GM21447 (cell line): ENCODE measurements around the gene FFAR4.

Source experiments
- ATAC-seq: cut with Tn5 transposase; IDR thresholded peaks from one replicate; pipeline ENCODE4 v1.9.1; 2021; ENCODE audit not compliant: unreplicated experiment

The FFAR4 gene

GRCh38 chr10:93570383-93570782, 3.9 kb downstream of the FFAR4 start:
- ATAC-seq: no peak

DNA sequence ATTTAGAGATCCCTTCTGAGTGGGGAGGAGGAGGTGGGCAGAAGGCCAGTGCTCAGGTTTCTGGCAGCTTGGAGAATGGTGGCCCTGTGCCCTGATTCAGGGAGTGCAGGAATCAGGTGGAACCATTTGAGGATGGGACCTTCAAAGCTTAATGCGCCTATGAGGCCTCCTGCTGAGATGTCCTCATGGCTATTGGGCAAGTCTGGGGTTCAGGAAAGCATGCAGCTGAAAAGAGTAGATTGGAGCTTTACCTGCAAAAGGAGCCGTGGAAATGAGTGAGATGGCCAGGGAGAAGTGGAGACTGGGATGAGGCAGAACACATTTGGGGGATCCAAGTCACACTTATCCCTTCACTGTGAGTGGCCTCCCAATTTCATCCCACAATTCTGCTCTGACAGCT, 6.1 kb downstream of the FFAR4 start:
- ATAC-seq: no peak

DNA sequence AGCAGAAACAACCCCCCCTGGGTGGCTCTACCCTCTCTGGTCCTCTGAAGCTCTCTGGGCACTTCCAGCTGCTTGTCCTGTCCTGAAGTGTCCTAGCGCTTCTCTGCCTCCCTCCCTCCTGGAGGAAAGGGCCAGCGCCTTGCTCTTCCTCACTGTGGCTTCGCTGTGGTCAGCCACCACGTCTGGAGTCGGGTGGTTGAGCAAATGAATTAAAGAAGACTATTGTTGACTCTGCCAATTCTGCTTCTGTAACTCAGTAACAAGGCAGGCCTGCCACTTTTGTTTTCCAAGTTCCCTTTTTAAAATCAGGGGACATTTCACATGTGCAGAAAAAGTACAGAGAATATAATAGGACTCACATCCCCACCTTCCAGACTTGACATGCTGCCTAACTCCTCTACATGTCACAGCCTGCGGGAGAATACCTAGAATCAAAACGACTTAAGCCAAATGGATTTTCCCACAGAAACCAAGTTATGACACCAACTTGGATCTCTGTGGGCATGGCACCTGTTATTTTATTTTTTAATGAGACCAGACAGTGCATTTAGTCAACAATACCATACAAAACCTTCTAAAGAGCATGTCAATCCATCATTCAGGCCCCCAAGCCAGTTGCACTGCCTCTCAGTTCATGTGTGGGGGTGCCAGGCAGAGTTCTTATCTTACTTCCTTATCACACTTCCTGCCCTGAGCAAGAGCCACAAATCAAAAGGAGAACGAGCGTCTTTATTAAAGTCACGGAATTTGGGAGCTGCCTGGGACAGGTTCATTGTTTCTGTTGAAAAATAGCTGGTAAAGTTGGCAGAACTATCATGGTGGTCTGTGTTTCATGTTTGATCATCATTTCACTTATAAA, 6.8 kb downstream of the FFAR4 start:
- no peak for ATAC-seq

DNA sequence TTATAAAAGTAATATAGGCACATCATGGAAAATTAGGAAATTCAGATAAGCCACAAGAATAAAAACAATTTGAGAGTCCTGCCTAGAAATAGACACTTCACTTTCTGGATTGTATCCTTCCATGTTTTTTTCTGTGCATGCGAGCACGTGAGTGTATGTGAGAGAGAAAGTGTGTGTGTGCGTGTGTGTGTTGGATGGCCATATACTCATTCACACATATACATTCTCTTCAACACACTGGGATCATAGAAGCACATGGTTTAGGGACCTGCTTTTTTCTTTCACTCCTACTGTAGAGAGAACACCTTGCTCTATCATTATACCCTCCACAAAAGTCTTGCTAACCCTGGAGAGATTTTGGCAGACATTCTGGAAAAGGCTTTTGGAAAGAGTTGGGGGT, 7.5 kb downstream of the FFAR4 start:
- no peak for ATAC-seq

DNA sequence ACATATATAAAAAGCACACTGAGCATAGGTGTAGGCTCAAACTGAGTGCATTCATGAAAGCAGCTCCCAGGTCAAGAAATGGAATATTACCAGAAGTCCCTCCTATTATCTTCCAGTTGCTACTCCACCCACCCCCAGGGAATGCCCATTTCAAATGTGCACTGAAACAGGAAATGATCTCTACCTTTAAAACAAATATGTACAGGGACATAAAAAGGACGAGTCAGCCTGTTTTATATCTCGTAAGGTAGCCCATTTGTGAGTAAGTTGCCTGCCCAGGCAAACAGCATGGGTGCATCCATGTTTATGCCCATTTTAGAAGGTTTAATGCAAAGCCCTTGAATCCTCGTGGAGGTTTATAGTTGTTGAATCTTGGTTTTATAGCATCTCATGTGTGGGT, 10.4 kb downstream of the FFAR4 start:
- no peak for ATAC-seq

- ATAC-seq: no peak
Observed at GRCh38 chr10:93577565-93577964, 11.1 kb downstream of the FFAR4 start.

DNA sequence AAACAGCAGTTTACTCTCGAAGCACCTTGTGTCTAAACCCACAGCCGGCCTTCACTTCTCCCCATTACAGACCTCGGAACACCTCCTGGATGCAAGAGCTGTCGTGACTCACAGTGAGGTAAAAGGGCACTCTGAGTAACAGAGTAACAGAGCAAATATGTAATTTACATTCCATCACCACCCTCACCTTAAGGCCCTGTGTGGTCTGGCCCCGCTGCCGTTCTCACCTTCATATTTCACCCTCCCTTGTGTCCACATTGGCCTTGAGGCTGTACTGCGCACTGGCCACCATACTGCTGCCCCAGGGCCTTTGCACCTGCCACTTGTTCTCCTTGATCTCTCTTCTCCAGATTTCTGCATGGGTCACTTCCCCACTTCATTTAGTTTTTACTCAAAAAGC, 12.6 kb downstream of the FFAR4 start:
- no peak for ATAC-seq

GRCh38 chr10:93579985-93580711, 13.7 kb downstream of the FFAR4 start:
- ATAC-seq: no peak

GRCh38 chr10:93580828-93581227, 14.4 kb downstream of the FFAR4 start:
- ATAC-seq: no peak

DNA sequence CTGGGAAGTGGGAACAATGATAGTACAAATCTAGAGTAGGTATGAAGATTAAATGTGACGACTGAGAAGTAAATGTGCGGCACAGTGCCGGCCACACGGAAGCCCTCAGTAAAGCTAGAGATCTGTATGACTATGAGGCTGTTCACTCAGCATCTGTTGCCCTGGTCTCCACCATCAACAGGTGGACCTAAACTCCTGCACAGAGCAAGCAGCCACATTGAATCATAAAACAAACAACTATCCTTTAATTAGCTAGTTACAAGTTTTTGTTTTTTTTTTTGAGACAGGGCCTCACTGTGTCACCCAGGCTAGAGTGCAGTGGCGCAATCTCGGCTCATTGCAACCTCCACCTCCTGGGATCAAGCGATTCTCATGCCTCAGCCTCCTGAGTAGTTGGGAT, 18.0 kb downstream of the FFAR4 start:
- ATAC-seq: no peak

DNA sequence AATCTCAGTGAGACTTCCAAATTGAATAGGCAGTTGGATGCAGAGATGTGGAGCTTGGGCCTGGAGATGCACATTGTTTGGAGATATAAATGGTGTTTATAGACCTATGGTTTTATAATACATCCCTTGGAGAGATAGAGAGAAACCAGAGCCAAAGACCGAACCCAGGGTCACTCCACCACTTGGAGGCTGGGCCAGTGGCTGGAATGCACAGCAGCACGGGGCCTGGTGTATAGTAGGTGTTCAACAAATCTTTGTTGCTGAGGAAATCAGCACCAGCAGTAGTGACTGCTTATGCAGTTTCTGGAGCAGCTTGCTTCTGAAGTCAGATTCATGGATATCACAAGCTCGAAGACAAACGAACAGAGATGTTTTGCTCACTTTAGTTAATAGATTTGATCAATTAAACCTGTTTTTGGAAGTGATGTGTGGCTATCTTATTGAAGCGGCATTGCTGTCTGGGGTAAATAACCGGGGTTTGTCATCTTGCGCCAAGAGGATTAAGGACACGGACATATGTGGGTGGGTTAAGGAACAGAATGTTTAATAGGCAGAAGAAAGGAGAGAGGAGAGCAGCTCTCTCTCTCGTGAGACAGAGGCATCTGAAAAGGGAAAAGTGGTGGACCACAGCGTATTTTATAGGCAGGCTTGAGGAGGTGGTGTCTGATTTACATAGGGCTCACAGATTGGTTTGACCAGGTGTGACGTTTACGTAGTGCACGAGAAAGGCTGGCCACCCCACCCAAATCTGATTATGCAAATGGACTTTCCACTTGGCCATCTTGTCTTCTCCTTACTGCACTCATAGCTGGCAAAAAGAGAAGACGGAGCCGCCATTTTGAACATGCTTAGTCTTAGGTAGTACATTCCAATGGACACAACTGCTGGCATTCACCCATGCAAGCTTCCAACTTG, 23.4 kb downstream of the FFAR4 start:
- no peak for ATAC-seq

DNA sequence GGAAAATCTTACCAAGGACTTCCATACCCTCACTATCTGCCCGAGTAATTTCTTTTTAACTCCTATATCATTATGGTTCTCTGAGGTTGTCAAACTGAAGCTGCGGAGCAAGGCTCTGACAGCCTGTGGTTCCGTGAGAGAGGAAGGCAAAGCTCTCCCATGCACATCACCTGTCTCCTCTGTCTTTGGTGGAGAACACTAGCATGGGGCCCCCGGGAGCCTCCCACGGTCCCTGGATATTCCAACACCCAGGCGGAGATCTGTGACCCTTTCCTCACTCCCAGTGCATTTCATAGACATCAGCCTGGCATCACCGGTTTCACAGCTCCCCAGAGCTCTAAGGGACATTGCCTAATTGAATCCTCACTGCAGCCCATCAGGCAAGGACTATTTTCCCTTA, 24.2 kb downstream of the FFAR4 start:
- ATAC-seq: no peak

GRCh38 chr10:93591065-93591808, 24.8 kb downstream of the FFAR4 start:
- no peak for ATAC-seq

GRCh38 chr10:93593254-93593653, 26.8 kb downstream of the FFAR4 start:
- no peak for ATAC-seq

DNA sequence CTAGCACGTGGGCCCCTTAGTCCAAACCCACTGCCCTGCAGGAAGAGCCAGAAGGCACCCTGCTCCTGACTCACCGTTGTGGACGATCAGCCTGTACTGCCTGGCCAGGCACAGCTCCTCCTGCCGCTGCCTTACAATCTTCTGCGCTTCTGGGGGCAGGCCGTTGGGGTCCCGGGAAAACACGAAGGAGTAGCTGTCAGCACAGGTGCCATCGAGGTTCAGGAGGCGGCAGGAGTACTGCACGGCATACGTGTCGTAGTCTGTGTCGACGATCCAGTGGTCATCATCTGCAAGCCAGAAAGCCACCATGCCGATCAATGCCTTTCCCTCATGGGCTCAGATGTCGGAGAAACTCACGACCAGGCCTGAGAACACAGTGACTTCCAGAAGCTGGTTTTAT, 27.3 kb downstream of the FFAR4 start:
- no peak for ATAC-seq

DNA sequence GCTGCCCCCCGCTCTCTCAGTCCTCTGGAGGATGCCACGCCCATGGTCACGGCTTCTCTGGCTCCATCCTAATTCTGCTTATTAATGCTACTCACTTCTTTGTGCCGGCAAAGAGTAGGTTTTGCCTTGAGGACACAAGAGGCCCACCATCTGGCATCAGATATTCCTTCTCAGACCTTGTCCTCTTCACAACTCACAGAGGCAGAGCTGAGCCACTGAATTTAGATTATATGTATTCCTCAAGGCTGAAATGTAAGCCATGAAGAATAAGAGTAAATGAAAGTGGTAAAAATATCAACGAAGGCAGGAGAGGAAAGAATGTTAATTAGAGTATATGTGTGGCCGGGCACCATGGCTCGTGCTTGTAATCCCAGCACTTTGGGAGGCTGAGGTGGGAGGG, 28.1 kb downstream of the FFAR4 start:
- ATAC-seq: no peak

DNA sequence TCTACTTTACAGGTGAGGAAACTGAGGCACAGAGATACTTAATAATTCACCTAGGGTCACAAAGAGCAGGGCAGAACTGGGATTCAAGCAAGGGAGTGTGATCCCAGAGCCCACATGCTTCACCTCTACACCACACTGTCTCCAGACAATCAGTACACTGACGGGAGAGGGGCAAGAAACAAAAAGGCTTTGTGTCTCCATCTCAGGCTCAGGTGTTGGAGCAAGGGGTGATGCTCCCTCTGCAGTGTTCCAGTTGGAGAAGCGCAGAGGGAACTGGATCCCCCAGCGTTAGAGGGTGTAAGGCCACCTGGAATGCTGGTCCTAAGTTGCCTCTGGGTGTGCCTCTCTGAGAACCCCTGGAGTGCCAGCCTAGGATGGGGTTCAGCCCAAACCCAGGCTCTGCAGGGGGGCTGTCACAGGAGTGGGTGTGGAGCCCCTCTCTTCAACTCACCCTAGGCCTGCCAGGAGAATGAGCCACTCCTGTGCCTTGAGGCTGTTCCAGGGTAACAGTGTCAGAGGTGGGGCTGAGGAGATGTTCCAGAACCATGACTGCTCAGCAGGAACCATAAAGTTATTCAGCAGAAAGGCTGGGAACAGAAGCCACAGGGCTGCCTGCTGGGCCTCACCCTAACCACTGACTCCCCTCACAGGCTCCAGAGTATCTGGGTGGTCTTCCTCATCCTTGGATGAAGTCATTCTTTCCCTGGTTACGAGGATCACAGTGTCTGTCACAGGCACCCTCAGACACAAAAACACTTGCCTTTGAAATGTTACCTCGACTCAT, 29.1 kb downstream of the FFAR4 start:
- ATAC-seq: no peak

- ATAC-seq: no peak
Observed at GRCh38 chr10:93596539-93596938, 30.1 kb downstream of the FFAR4 start.

DNA sequence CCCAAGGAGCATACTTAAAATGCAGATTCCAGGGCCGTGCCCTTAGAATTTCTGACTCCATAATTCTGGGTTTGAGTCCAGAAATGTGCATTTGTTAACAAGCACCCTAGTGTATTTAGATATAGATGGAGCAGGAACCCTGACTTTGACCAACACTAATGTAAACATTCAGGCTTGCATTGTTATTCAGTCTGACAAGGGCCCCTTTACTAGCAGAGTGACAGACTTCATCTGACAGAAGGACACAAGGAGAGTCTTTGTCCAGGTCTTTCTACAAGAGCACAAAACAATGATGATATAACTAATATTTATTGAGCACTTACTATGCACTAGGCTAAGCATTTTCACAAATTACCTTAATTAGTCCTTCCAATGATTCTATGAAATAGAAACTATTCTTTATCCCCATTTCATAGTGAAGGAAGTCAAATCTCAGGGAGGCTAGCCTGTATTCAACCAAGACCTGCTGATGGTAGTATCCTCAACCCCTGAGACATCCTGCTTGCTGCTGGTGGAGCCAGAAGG, 30.7 kb downstream of the FFAR4 start:
- no peak for ATAC-seq

DNA sequence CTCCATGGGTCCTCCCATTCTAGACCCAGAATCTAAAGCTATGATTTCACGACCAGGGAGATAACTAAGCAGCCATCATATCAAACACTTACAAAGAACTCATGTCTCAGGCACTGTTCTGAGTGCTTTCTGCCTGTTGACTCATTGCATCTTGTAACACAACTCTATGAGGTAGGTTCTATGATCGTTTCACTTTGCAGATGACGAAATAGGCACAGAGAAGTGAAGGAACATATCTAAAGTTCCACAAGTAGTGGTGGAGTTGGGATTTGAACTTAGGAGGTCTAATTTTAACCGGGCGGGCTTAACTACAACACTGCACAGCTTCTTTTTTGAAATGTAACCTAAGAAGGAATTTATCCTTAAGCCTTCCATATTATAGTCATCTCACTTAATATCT, 31.7 kb downstream of the FFAR4 start:
- no peak for ATAC-seq
